K562 (cell line): ENCODE measurements around the gene UBE3D. TPM values are rescaled to one million over a fixed set of nuclear protein-coding genes. Genes with fewer than 3 reads are reported as not detected.

Source experiments
- ATAC-seq: fragments of 200-7000 bp; cut with Tn5 transposase; 3 replicates; pipeline ENCODE4 v1.9.1; 2020; ENCODE audit warnings: moderate library complexity
- BruUV-seq: library from RNA; stranded (reverse); fragments of 400-500 nt; replicated peaks from 2 replicates; lab custom pipeline; 2021; lab: Mats Ljungman, UMichigan
- CTCF ChIA-PET: fragments of 300-600 bp; formaldehyde crosslinking; extraction: SDS; loops from one replicate; lab custom pipeline; 2021; ENCODE audit warnings: low intra/inter-chr PET ratio; lab: Yijun Ruan, JAX
- POLR2A ChIA-PET: fragments of 300-600, 350-650 bp; sonication (Branson Sonifier 250); formaldehyde crosslinking; extraction: SDS; loops from one replicate; lab custom pipeline; 2021; ENCODE audit warnings: antibody characterized with exemption, inconsistent platforms; lab: Yijun Ruan, JAX
- DNase-seq, 4 experiments: peaks; one replicate each; pipeline versions ENCODE4 v3.0.0 to v3.0.0-alpha.2; 2011 to 2018; ENCODE audit warnings: low spot score in 3 of 4, mixed read lengths in 3 of 4; ENCODE audit errors: extremely low read depth in 1 of 4
- FAIRE-seq: peaks from 2 replicates; lab custom pipeline; 2011; peaks lifted over from hg19 to GRCh38; lab: Jason Lieb, UNC
- H2AFZ ChIP-seq: 2 replicates; pipeline ENCODE4 v1.6.0; 2011; ENCODE audit warnings: low read depth, low read length, control low read depth, inconsistent platforms
- H3K27ac ChIP-seq: fragments of 200-600 bp; 3 replicates; pipeline ENCODE4 v1.8.0; 2011; ENCODE audit warnings: low read depth, mild to moderate bottlenecking, control low read depth, inconsistent platforms, low read length, moderate library complexity, mixed read lengths; ENCODE audit errors: extremely low read depth
- H3K27me3 ChIP-seq, 2 experiments: fragments of 300-600 bp in 1 of 2; 2 replicates in 1 of 2; 3 replicates in 1 of 2; pipeline versions ENCODE4 v1.6.0 to v1.8.0; 2011; ENCODE audit warnings: inconsistent platforms in 2 of 2, low read length in 2 of 2, mild to moderate bottlenecking in 1 of 2, mixed read lengths in 1 of 2, moderate library complexity in 1 of 2; ENCODE audit not compliant: control insufficient read depth in 2 of 2, insufficient read depth in 2 of 2
- H3K36me3 ChIP-seq: fragments of 300-600 bp; 3 replicates; pipeline ENCODE4 v1.8.0; 2011; ENCODE audit warnings: mild to moderate bottlenecking, low read length, inconsistent platforms; ENCODE audit not compliant: control insufficient read depth, insufficient read depth
- H3K4me1 ChIP-seq, 2 experiments: fragments of 200-600 bp in 1 of 2; replicated peaks in 1 of 2; 2 replicates in 1 of 2; 3 replicates in 1 of 2; pipeline versions ENCODE4 v1.5.1 to v1.8.0; 2011; ENCODE audit warnings: inconsistent platforms in 2 of 2, low read length in 2 of 2, mild to moderate bottlenecking in 1 of 2, mixed read lengths in 1 of 2, moderate library complexity in 1 of 2; ENCODE audit not compliant: control insufficient read depth in 2 of 2, insufficient read depth in 2 of 2
- H3K4me2 ChIP-seq: 2 replicates; pipeline ENCODE4 v1.6.1; 2011; ENCODE audit warnings: low read length, control low read depth, inconsistent platforms, mixed read lengths; ENCODE audit not compliant: insufficient read depth
- H3K4me3 ChIP-seq: fragments of 200-600 bp; sonication (generic), shearing (Covaris generic); 2 replicates; pipeline ENCODE4 v1.5.1; 2016; ENCODE audit warnings: control low read depth, inconsistent platforms
- H3K79me2 ChIP-seq: fragments of 200-600 bp; 3 replicates; pipeline ENCODE4 v1.8.0; 2011; ENCODE audit warnings: low read length, inconsistent platforms; ENCODE audit not compliant: control insufficient read depth, insufficient read depth
- H3K9ac ChIP-seq, 2 experiments: 2 replicates each; pipeline versions ENCODE4 v1.6.0 to v1.6.1; 2011; ENCODE audit warnings: low read depth in 2 of 2, low read length in 2 of 2, control low read depth in 1 of 2, inconsistent platforms in 1 of 2, mild to moderate bottlenecking in 1 of 2, mixed read lengths in 1 of 2; ENCODE audit not compliant: insufficient read depth in 1 of 2
- H3K9me1 ChIP-seq: one replicate; pipeline ENCODE4 v1.6.0; 2011; ENCODE audit warnings: inconsistent platforms, mild to moderate bottlenecking, low read length, moderate library complexity; ENCODE audit not compliant: control insufficient read depth, insufficient read depth
- H3K9me3 ChIP-seq: replicated peaks from 2 replicates; pipeline ENCODE4 v1.5.1; 2011; ENCODE audit warnings: low read depth, low read length, inconsistent platforms; ENCODE audit not compliant: control insufficient read depth, insufficient read depth
- H4K20me1 ChIP-seq: replicated peaks from 2 replicates; pipeline ENCODE4 v1.6.1; 2011; ENCODE audit warnings: low read length, inconsistent platforms, mixed read lengths; ENCODE audit not compliant: control insufficient read depth, insufficient read depth
- GATAD2A ChIP-seq: fragments of 450-650 bp; IDR thresholded peaks from 2 replicates; pipeline ENCODE4 v1.6.1; 2017
- KHSRP ChIP-seq: fragments of 450-650 bp; IDR thresholded peaks from 2 replicates; pipeline ENCODE4 v1.6.1; 2017
- MYNN ChIP-seq, 2 experiments: sonication (generic); formaldehyde crosslinking in 1 of 2; IDR thresholded peaks; 2 replicates each; pipeline versions ENCODE4 v1.5.0 to v1.6.1; 2016 to 2020; ENCODE audit warnings: antibody characterized with exemption in 1 of 2, missing genetic modification reagents in 1 of 2
- TBL1XR1 ChIP-seq, 2 experiments: IDR thresholded peaks; 2 replicates each; pipeline ENCODE4 v1.6.1; 2012; ENCODE audit warnings: improper control_type of control experiment in 2 of 2, low read length in 2 of 2, mild to moderate bottlenecking in 1 of 2
- TRIM28 ChIP-seq: fragments of 450-650 bp; IDR thresholded peaks from 2 replicates; pipeline ENCODE4 v1.6.1; 2017
- U2AF2 ChIP-seq: fragments of 200-400 bp; formaldehyde crosslinking; optimal IDR thresholded peaks from 2 replicates; pipeline ENCODE3; 2017; ENCODE audit warnings: low read depth, mild to moderate bottlenecking, low read length
- ZKSCAN8 ChIP-seq: fragments of 200-800 bp; sonication (Bioruptor generic); IDR thresholded peaks from 2 replicates; pipeline ENCODE4 v1.6.1; 2016; ENCODE audit warnings: missing genetic modification characterization, missing compliant biosample characterization
- ZNF121 ChIP-seq: sonication (generic); formaldehyde crosslinking; conservative IDR thresholded peaks from 2 replicates; pipeline ENCODE4 v1.8.0; 2022; ENCODE audit warnings: missing genetic modification reagents
- ZNF140 ChIP-seq: fragments of 250-450 bp; sonication (Bioruptor Pico); IDR thresholded peaks from 2 replicates; pipeline ENCODE4 v1.8.0; 2021; ENCODE audit warnings: moderate library complexity, mild to moderate bottlenecking, inconsistent platforms
- ZNF551 ChIP-seq: fragments of 250-450 bp; sonication (Bioruptor Pico); IDR thresholded peaks from 2 replicates; pipeline ENCODE4 v1.5.0; 2021; ENCODE audit warnings: mild to moderate bottlenecking, moderate library complexity
- WGBS: fragments of 100-300 bp; shearing (Covaris generic); methylation state at CpG from one replicate; pipeline ENCODE4 v1.1.6; 2016; ENCODE audit warnings: low coverage, mixed read lengths; ENCODE audit not compliant: insufficient coverage; ENCODE audit errors: missing lambda C conversion rate; 5-methylcytosine and 5-hydroxymethylcytosine counted together
- in situ Hi-C: fragments of 300-500 bp; cut with MboI; formaldehyde crosslinking; loops from 4 replicates; pipeline ENCODE4 v1.15.0; 2018; ENCODE audit warnings: inconsistent platforms, mixed read lengths
- intact Hi-C: fragments of 100-400 bp; cut with micrococcal nuclease; formaldehyde crosslinking; loops from 2 replicates; pipeline ENCODE4 v1.14.2; 2022
- polyA plus RNA-seq, 8 experiments: library from polyadenylated mRNA; depleted of rRNA in 4 of 8; stranded (reverse) in 5 of 8; unstranded in 3 of 8; fragments of >200 nt; fragmentation: Nextera tagmentation in 2 of 8; fragmentation: Illumina TruSeq in 1 of 8; extraction: Ambion mirVana in 2 of 8; extraction: Trizol in 1 of 8; gene quantifications; 2 replicates each; pipeline versions ENCODE4 v1.2.1 to v1.2.3, GENCODE V29; 2011 to 2014; ENCODE audit warnings: inconsistent platforms in 1 of 8, missing spikeins in 1 of 8
- total RNA-seq, 7 experiments: library from RNA; depleted of rRNA in 6 of 7; stranded (reverse); fragments of >200 nt in 6 of 7; fragmentation: Illumina TruSeq in 2 of 7; extraction: Trizol in 2 of 7; gene quantifications; 2 replicates each; pipeline versions ENCODE4 v1.2.1 to v1.2.3, GENCODE V29; 2011 to 2021; ENCODE audit warnings: low replicate concordance in 1 of 7
- TF ChIP-seq, protein P1 (sequence below): sonication (generic); formaldehyde crosslinking; IDR thresholded peaks from 2 replicates; pipeline ENCODE4 v1.5.0; 2020; ENCODE audit warnings: missing genetic modification reagents
- TF ChIP-seq, protein P2 (sequence below), 2 experiments: IDR thresholded peaks; 2 replicates each; pipeline ENCODE4 v1.6.1; 2011; ENCODE audit warnings: borderline replicate concordance in 1 of 2, control low read depth in 1 of 2, low read depth in 1 of 2, low read length in 1 of 2, mild to moderate bottlenecking in 1 of 2, mixed read lengths in 1 of 2, moderate library complexity in 1 of 2; ENCODE audit not compliant: insufficient read depth in 1 of 2, insufficient read length in 1 of 2, poor library complexity in 1 of 2, severe bottlenecking in 1 of 2; ENCODE audit errors: extremely low read depth in 1 of 2
- TF ChIP-seq, protein P3 (sequence below): fragments of 450-650 bp; formaldehyde crosslinking; conservative IDR thresholded peaks from 2 replicates; pipeline ENCODE4 v1.4.0; 2022; ENCODE audit warnings: mild to moderate bottlenecking, missing genetic modification characterization

The UBE3D gene
- total and polyA plus RNA-seq, 9 of the 15 experiments (the other 6 are each of a cell fraction or from before 2014, with no cell fraction given) = 9.4 to 17.6 (median 11.9) TPM

DNA sequence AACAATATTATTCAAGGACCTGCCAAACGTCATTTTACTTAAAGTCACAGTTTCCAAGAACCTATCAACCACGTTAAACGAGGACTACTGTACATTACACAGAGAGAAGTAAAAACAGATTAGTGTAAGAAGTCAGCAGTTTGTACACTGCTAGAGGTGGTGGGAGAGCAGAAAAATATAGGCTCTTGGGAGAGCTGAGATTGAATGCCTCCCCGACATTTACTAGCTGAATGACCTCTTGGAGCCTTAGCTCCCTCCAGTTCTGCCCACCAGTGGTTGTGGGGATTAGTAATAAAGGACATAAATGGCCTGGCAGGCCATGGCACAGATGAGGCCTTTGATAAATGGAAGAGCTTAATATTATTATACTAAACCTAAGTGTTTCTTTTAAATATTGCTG is 161.4 kb downstream of the UBE3D start:
- no peak for ATAC-seq
- no peak for TF ChIP-seq ZKSCAN8 (CRISPR knock-in tag)
- no peak for TF ChIP-seq GATAD2A
- TF ChIP-seq KHSRP = no peak
- TF ChIP-seq U2AF2 = no peak
- no peak for TF ChIP-seq ZNF551 (CRISPR knock-in tag)
- no peak for TF ChIP-seq TRIM28
- TF ChIP-seq MYNN (IDR thresholded peaks at IDR 0.05) = no peak
- TF ChIP-seq MYNN (CRISPR knock-in tag; IDR thresholded peaks at IDR 0.05) = no peak
- no peak for TF ChIP-seq ZNF121
- TF ChIP-seq, protein P1, sequence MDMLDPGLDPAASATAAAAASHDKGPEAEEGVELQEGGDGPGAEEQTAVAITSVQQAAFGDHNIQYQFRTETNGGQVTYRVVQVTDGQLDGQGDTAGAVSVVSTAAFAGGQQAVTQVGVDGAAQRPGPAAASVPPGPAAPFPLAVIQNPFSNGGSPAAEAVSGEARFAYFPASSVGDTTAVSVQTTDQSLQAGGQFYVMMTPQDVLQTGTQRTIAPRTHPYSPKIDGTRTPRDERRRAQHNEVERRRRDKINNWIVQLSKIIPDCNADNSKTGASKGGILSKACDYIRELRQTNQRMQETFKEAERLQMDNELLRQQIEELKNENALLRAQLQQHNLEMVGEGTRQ (CRISPR knock-in tag) = no peak
- TF ChIP-seq TBL1XR1 (IDR thresholded peaks at IDR 0.05; ENCODE audit: low read length in 2 of 2) = no peak
- TF ChIP-seq, protein P2, sequence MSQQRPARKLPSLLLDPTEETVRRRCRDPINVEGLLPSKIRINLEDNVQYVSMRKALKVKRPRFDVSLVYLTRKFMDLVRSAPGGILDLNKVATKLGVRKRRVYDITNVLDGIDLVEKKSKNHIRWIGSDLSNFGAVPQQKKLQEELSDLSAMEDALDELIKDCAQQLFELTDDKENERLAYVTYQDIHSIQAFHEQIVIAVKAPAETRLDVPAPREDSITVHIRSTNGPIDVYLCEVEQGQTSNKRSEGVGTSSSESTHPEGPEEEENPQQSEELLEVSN (IDR thresholded peaks at IDR 0.05; ENCODE audit: borderline replicate concordance in 1 of 2, extremely low read depth in 1 of 2, insufficient read depth in 1 of 2, insufficient read length in 1 of 2, low read depth in 1 of 2, low read length in 1 of 2, poor library complexity in 1 of 2, severe bottlenecking in 1 of 2) = no peak
- no peak for TF ChIP-seq ZNF140 (CRISPR knock-in tag)
- TF ChIP-seq, protein P3, sequence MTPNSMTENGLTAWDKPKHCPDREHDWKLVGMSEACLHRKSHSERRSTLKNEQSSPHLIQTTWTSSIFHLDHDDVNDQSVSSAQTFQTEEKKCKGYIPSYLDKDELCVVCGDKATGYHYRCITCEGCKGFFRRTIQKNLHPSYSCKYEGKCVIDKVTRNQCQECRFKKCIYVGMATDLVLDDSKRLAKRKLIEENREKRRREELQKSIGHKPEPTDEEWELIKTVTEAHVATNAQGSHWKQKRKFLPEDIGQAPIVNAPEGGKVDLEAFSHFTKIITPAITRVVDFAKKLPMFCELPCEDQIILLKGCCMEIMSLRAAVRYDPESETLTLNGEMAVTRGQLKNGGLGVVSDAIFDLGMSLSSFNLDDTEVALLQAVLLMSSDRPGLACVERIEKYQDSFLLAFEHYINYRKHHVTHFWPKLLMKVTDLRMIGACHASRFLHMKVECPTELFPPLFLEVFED (CRISPR knock-in tag) = no peak
- Histone ChIP-seq H3K4me3 (no peak overlapping the region), H3K27ac (no peak overlapping the region), H3K4me2 (no peak overlapping the region), H3K27me3 (no peaks in the 10 kb centered on the region), H3K9me3 (no peaks in the 10 kb centered on the region), H3K36me3 (no peaks in the 10 kb centered on the region), H3K4me1 (peaks cover 0 to 4% of the 10 kb centered on the region in 2 experiments; a peak in 2 of 5 replicates), H4K20me1 (no peaks in the 10 kb centered on the region), H3K79me2 (no peaks in the 10 kb centered on the region), H3K9ac (no peak overlapping the region), H2AFZ (no peak overlapping the region), H3K9me1 (no peaks in the 10 kb centered on the region)
- in situ Hi-C loops (no loop called here), intact Hi-C loops (no loop called here)
- 23% methylated on average over 4 of the region's 4 CpGs for WGBS
- FAIRE-seq = no peak
- BruUV-seq = no TSS peak
- ChIA-PET CTCF (no interaction called here), POLR2A (interaction anchor here (1.3 kb wide), 1 partner anchor 11 kb away, joined by 4 read pairs; no protein-coding TSS in a partner anchor)
- no peak for DNase-seq
